ENCODE measurements around the gene FNTB. TPM values are rescaled to one million over a fixed set of nuclear protein-coding genes. Genes with fewer than 3 reads are reported as not detected.
A peak's percentile ranks its signal among the peaks of the same experiment; 100 is the strongest.

FNTB gene
- total and polyA plus RNA-seq, 12 donors: 14.6 to 20.8 (median 16.5) TPM

GRCh38 chr14:65071544-65071943 is 84.8 kb downstream of the FNTB start:
- H3K9me3 ChIP-seq: no peaks in the 10 kb centered on the region
- ATAC-seq: peak in 6 of 8 donors; percentile 15 to 51 (median 34)
- no peak for TF ChIP-seq CTCF (IDR thresholded peaks at IDR 0.05)
- no peak for DNase-seq
- 64 to 69% methylated on average over 3 of the region's 3 CpGs for WGBS, 2 donors
- H3K27ac ChIP-seq: peak overlapping the region in 8 of 10 donors; percentile 56 to 84 (median 76)
- intact Hi-C loops (cut with DNase I): no loop called here
- H3K4me3 ChIP-seq: no peak overlapping the region
- peaks cover 12 to 68% (median 62%) of the 10 kb centered on the region in 9 donors for H3K4me1 ChIP-seq
- H3K36me3 ChIP-seq: peaks cover 0 to 71% (median 10%) of the 10 kb centered on the region in 9 donors
- no peaks in the 10 kb centered on the region for H3K27me3 ChIP-seq

GRCh38 chr14:65072256-65072655 is 85.6 kb downstream of the FNTB start:
- TF ChIP-seq CTCF (IDR thresholded peaks at IDR 0.05): no peak
- Histone ChIP-seq H3K27me3 (no peaks in the 10 kb centered on the region), H3K27ac (peak overlapping the region in 9 of 10 donors; percentile 40 to 84 (median 75)), H3K36me3 (peaks cover 0 to 74% (median 16%) of the 10 kb centered on the region in 9 donors), H3K9me3 (no peaks in the 10 kb centered on the region), H3K4me3 (no peak overlapping the region), H3K4me1 (peaks cover 12 to 68% (median 62%) of the 10 kb centered on the region in 9 donors)
- DNase-seq (no peak), ATAC-seq (no peak)
- intact Hi-C loops (cut with DNase I): no loop called here
- WGBS, 2 donors: 86 to 88% methylated on average over 6 of the region's 6 CpGs

- no peak for TF ChIP-seq CTCF (IDR thresholded peaks at IDR 0.05)
- peak; percentile 31 to 73 (median 54) for ATAC-seq
- WGBS, 2 donors: 48 to 49% methylated on average over 1 of the region's 1 CpG
- intact Hi-C loops (cut with DNase I): no loop called here
- H3K27me3 ChIP-seq: no peaks in the 10 kb centered on the region
- peak overlapping the region; percentile 7 to 84 (median 74) for H3K27ac ChIP-seq
- peaks cover 0 to 78% (median 22%) of the 10 kb centered on the region in 9 donors for H3K36me3 ChIP-seq
- peaks cover 12 to 68% (median 62%) of the 10 kb centered on the region in 9 donors for H3K4me1 ChIP-seq
- H3K4me3 ChIP-seq: no peak overlapping the region
- no peak for DNase-seq
- no peaks in the 10 kb centered on the region for H3K9me3 ChIP-seq
These were observed 86.2 kb downstream of the FNTB start for GRCh38 chr14:65072937-65073336.

- DNase-seq (no peak), ATAC-seq (peak in 5 of 8 donors; percentile 3 to 25 (median 16))
- no peak for TF ChIP-seq CTCF (IDR thresholded peaks at IDR 0.05)
- H3K4me1 ChIP-seq: peaks cover 12 to 71% (median 67%) of the 10 kb centered on the region in 9 donors
- no peak overlapping the region for H3K4me3 ChIP-seq
- H3K9me3 ChIP-seq: no peaks in the 10 kb centered on the region
- no peaks in the 10 kb centered on the region for H3K27me3 ChIP-seq
- H3K36me3 ChIP-seq: peaks cover 0 to 83% (median 27%) of the 10 kb centered on the region in 9 donors
- H3K27ac ChIP-seq: peak overlapping the region; percentile 7 to 84 (median 74)
- intact Hi-C loops (cut with DNase I): no loop called here
- 54 to 57% methylated on average over 4 of the region's 4 CpGs for WGBS, 2 donors
These were observed 87.0 kb downstream of the FNTB start for GRCh38 chr14:65073605-65074201.
